IMR-90 (cell line): ENCODE data around the gene FNBP1L. TPM values are rescaled to one million over a fixed set of nuclear protein-coding genes. Genes with fewer than 3 reads are reported as not detected.

Experiments used
- ATAC-seq: fragments of 200-7000 bp; cut with Tn5 transposase; 2 replicates; pipeline ENCODE4 v1.9.1; 2020; ENCODE audit warnings: low read depth, mild to moderate bottlenecking, moderate library complexity
- BruUV-seq: library from RNA; stranded (reverse); fragments of 400-500 nt; replicated peaks from 2 replicates; lab custom pipeline; 2021; lab: Mats Ljungman, UMichigan
- CTCF ChIA-PET: fragments of 300-600 bp; formaldehyde crosslinking; extraction: SDS; loops from one replicate; lab custom pipeline; 2021; ENCODE audit warnings: antibody characterized with exemption; lab: Yijun Ruan, JAX
- POLR2A ChIA-PET: fragments of 300-600 bp; sonication (Branson Sonifier 250); formaldehyde crosslinking; loops from one replicate; lab custom pipeline; 2022; ENCODE audit warnings: antibody characterized with exemption; ENCODE audit not compliant: unreplicated experiment; lab: Charles Lee
- DNase-seq: peaks from one replicate; pipeline ENCODE4 v3.0.0; 2013
- H2AFZ ChIP-seq: replicated peaks from 2 replicates; pipeline ENCODE3; 2013; ENCODE audit warnings: low read length, mild to moderate bottlenecking; ENCODE audit not compliant: poor library complexity
- H2AK5ac ChIP-seq: 2 replicates; pipeline ENCODE4 v1.6.1; 2013; ENCODE audit warnings: low read depth, low read length, inconsistent platforms
- H2AK9ac ChIP-seq: replicated peaks from 2 replicates; pipeline ENCODE3; 2013; ENCODE audit warnings: mild to moderate bottlenecking, low read depth, low read length, moderate library complexity; ENCODE audit not compliant: poor library complexity
- H2BK120ac ChIP-seq: 2 replicates; pipeline ENCODE4 v1.6.1; 2013; ENCODE audit warnings: low read depth, low read length, inconsistent platforms
- H2BK15ac ChIP-seq: 3 replicates; pipeline ENCODE4 v1.6.1; 2013; ENCODE audit warnings: low read depth, low read length, inconsistent platforms
- H2BK20ac ChIP-seq: 2 replicates; pipeline ENCODE4 v1.6.1; 2013; ENCODE audit warnings: low read depth, mild to moderate bottlenecking, inconsistent platforms, low read length, moderate library complexity
- H2BK5ac ChIP-seq: 2 replicates; pipeline ENCODE4 v1.6.1; 2013; ENCODE audit warnings: mild to moderate bottlenecking, low read depth, low read length, inconsistent platforms; ENCODE audit not compliant: poor library complexity, severe bottlenecking
- H3K14ac ChIP-seq: replicated peaks from 2 replicates; pipeline ENCODE4 v1.6.1; 2013; ENCODE audit warnings: low read depth, low read length, inconsistent platforms
- H3K18ac ChIP-seq: 2 replicates; pipeline ENCODE4 v1.6.1; 2013; ENCODE audit warnings: low read depth, low read length, control low read depth
- H3K23ac ChIP-seq: 2 replicates; pipeline ENCODE4 v1.6.1; 2013; ENCODE audit warnings: low read depth, low read length, inconsistent platforms
- H3K27ac ChIP-seq: 2 replicates; pipeline ENCODE4 v1.5.1; 2013; ENCODE audit warnings: mild to moderate bottlenecking, control low read depth, low read length; ENCODE audit not compliant: insufficient read depth
- H3K27me3 ChIP-seq: 2 replicates; pipeline ENCODE4 v1.6.1; 2013; ENCODE audit warnings: low read length; ENCODE audit not compliant: control insufficient read depth, insufficient read depth
- H3K36me3 ChIP-seq: 2 replicates; pipeline ENCODE4 v1.6.1; 2013; ENCODE audit warnings: low read length, mixed read lengths; ENCODE audit not compliant: control insufficient read depth, insufficient read depth
- H3K4ac ChIP-seq: 2 replicates; pipeline ENCODE4 v1.6.1; 2013; ENCODE audit warnings: low read depth, low read length, inconsistent platforms
- H3K4me1 ChIP-seq: 2 replicates; pipeline ENCODE4 v1.6.1; 2013; ENCODE audit warnings: low read length, mixed read lengths; ENCODE audit not compliant: control insufficient read depth, insufficient read depth
- H3K4me2 ChIP-seq: 2 replicates; pipeline ENCODE4 v1.6.1; 2013; ENCODE audit warnings: low read depth, mild to moderate bottlenecking, control low read depth, low read length, moderate library complexity
- H3K4me3 ChIP-seq: 2 replicates; pipeline ENCODE4 v1.5.1; 2013; ENCODE audit warnings: low read depth, mild to moderate bottlenecking, control low read depth, low read length, moderate library complexity; ENCODE audit not compliant: insufficient read depth
- H3K56ac ChIP-seq: 2 replicates; pipeline ENCODE4 v1.6.1; 2013; ENCODE audit warnings: low read length, inconsistent platforms; ENCODE audit not compliant: insufficient read depth; ENCODE audit errors: extremely low read depth
- H3K79me1 ChIP-seq, 2 experiments: 2 replicates each; pipeline ENCODE4 v1.6.1; 2013; ENCODE audit warnings: low read length in 2 of 2, inconsistent platforms in 1 of 2, low read depth in 1 of 2
- H3K9ac ChIP-seq: 2 replicates; pipeline ENCODE4 v1.6.1; 2013; ENCODE audit warnings: low read depth, low read length, control low read depth
- H3K9me1 ChIP-seq: 2 replicates; pipeline ENCODE4 v1.6.1; 2013; ENCODE audit warnings: low read length, inconsistent platforms; ENCODE audit not compliant: insufficient read depth
- H3K9me3 ChIP-seq: 2 replicates; pipeline ENCODE4 v1.6.1; 2013; ENCODE audit warnings: low read length; ENCODE audit not compliant: control insufficient read depth, insufficient read depth
- H4K20me1 ChIP-seq: 2 replicates; pipeline ENCODE4 v1.6.1; 2013; ENCODE audit warnings: low read length, inconsistent platforms; ENCODE audit not compliant: insufficient read depth
- H4K5ac ChIP-seq: 2 replicates; pipeline ENCODE4 v1.6.1; 2013; ENCODE audit warnings: mild to moderate bottlenecking, low read depth, low read length, control low read depth
- H4K8ac ChIP-seq, 2 experiments: 2 replicates each; pipeline ENCODE4 v1.6.1; 2013; ENCODE audit warnings: low read depth in 2 of 2, low read length in 2 of 2, control low read depth in 1 of 2, inconsistent platforms in 1 of 2
- H4K91ac ChIP-seq: 2 replicates; pipeline ENCODE4 v1.6.1; 2013; ENCODE audit warnings: low read depth, low read length, inconsistent platforms; ENCODE audit not compliant: insufficient read depth
- BHLHE40 ChIP-seq: fragments of 150-350 bp; IDR thresholded peaks from 2 replicates; pipeline ENCODE4 v1.6.1; 2016; ENCODE audit warnings: mild to moderate bottlenecking, low read depth, low read length
- CEBPB ChIP-seq: IDR thresholded peaks from 2 replicates; pipeline ENCODE4 v1.6.1; 2012; ENCODE audit warnings: low read depth, low read length, improper control_type of control experiment
- CHD1 ChIP-seq: IDR thresholded peaks from 2 replicates; pipeline ENCODE4 v1.6.1; 2012; ENCODE audit warnings: low read depth, low read length, improper control_type of control experiment
- FOS ChIP-seq: fragments of 150-350 bp; IDR thresholded peaks from 2 replicates; pipeline ENCODE4 v1.6.1; 2016; ENCODE audit warnings: low read depth, low read length
- MAFK ChIP-seq: IDR thresholded peaks from 2 replicates; pipeline ENCODE4 v1.6.1; 2012; ENCODE audit warnings: low read depth, low read length, improper control_type of control experiment
- MAZ ChIP-seq: IDR thresholded peaks from 2 replicates; pipeline ENCODE4 v1.6.1; 2012; ENCODE audit warnings: low read depth, mild to moderate bottlenecking, low read length, improper control_type of control experiment, moderate library complexity, borderline replicate concordance
- MXI1 ChIP-seq: IDR thresholded peaks from 2 replicates; pipeline ENCODE4 v1.6.1; 2012; ENCODE audit warnings: low read depth, mild to moderate bottlenecking, low read length, moderate library complexity, borderline replicate concordance
- NFE2L2 ChIP-seq: fragments of 150-350 bp; IDR thresholded peaks from 2 replicates; pipeline ENCODE4 v1.6.1; 2016; ENCODE audit warnings: low read depth, mild to moderate bottlenecking, low read length
- POLR2A ChIP-seq: IDR thresholded peaks from 2 replicates; pipeline ENCODE4 v1.6.1; 2012; ENCODE audit warnings: mild to moderate bottlenecking, low read depth, low read length
- RAD21 ChIP-seq: IDR thresholded peaks from 2 replicates; pipeline ENCODE4 v1.6.1; 2012; ENCODE audit warnings: low read length, improper control_type of control experiment
- RCOR1 ChIP-seq: IDR thresholded peaks from 2 replicates; pipeline ENCODE4 v1.6.1; 2012; ENCODE audit warnings: mild to moderate bottlenecking, low read length, improper control_type of control experiment; ENCODE audit not compliant: insufficient replicate concordance
- RFX5 ChIP-seq: IDR thresholded peaks from 2 replicates; pipeline ENCODE4 v1.8.0; 2012; ENCODE audit warnings: low read depth, mild to moderate bottlenecking, low read length, moderate library complexity
- SMC3 ChIP-seq: fragments of 150-350 bp; IDR thresholded peaks from 2 replicates; pipeline ENCODE4 v1.6.1; 2016; ENCODE audit warnings: low read depth, mild to moderate bottlenecking, antibody characterized with exemption, low read length, moderate library complexity
- WGBS, 2 experiments: methylation state at CpG; one replicate each; pipeline versions ENCODE4 v1.1.5 to v1.1.7; 2013; ENCODE audit warnings: missing lambda C conversion rate in 2 of 2; ENCODE audit not compliant: insufficient read length in 1 of 2; ENCODE audit errors: extremely low coverage in 2 of 2; 5-methylcytosine and 5-hydroxymethylcytosine counted together
- dilution Hi-C: fragments of 300-500 bp; cut with HindIII; formaldehyde crosslinking; loops from one replicate; pipeline ENCODE4 v1.14.3; 2018; ENCODE audit warnings: low sequenced_read_pairs; ENCODE audit not compliant: unreplicated experiment
- in situ Hi-C: fragments of 300-500 bp; cut with MboI; formaldehyde crosslinking; loops from 3 replicates; pipeline ENCODE4 v1.14.3; 2019; ENCODE audit warnings: low sequenced_read_pairs, inconsistent platforms, mixed read lengths
- intact Hi-C: fragments of 100-400 bp; cut with micrococcal nuclease; formaldehyde crosslinking; loops from 2 replicates; pipeline ENCODE4 v1.10.0; 2022
- polyA plus RNA-seq, 3 experiments: library from polyadenylated mRNA; depleted of rRNA; stranded (reverse); fragments of >200 nt; gene quantifications; 2 replicates each; pipeline ENCODE4 v1.2.3, GENCODE V29; 2012; ENCODE audit warnings: low replicate concordance in 1 of 3
- total RNA-seq: library from RNA; depleted of rRNA; stranded (reverse); fragments of >200 nt; gene quantifications from 2 replicates; pipeline ENCODE4 v1.2.3, GENCODE V29; 2012
- TF ChIP-seq, protein P1 (sequence below): fragments of 150-350 bp; IDR thresholded peaks from 2 replicates; pipeline ENCODE4 v1.6.1; 2016; ENCODE audit warnings: low read depth, mild to moderate bottlenecking, low read length, moderate library complexity, borderline replicate concordance
- TF ChIP-seq, protein P2 (sequence below): fragments of 150-350 bp; IDR thresholded peaks from 2 replicates; pipeline ENCODE4 v1.6.1; 2017; ENCODE audit warnings: mild to moderate bottlenecking, antibody characterized with exemption, low read length, low read depth
- TF ChIP-seq, protein P3 (sequence below): conservative IDR thresholded peaks from 2 replicates; pipeline ENCODE4 v1.5.1; 2012; ENCODE audit warnings: mild to moderate bottlenecking, low read depth, low read length, improper control_type of control experiment

Gene FNBP1L
- total and polyA plus RNA-seq, 2 of the 4 experiments (the other 2 are of a cell fraction), result 9.3 to 15.2 TPM

DNA sequence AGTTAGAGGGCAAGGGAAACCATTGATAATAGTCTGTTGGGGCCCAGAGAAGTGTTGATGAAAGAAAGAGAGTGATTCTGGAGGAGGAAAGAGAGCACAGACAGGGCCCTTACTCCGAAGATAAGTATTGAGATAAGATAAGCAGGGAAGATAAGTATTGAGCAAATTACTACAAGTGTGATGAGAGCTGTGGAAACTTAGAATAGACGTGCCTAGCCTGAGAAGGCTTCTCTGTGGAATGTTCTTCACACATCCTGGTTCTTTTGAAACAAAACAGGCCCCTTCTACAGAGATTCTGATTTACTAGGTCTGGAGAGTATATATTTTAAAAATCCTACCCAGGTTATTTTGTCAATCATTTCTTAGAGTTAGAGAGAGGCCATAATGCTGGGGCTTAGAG, 26.4 kb downstream of the FNBP1L start:
- no peak overlapping the region for H2BK20ac ChIP-seq
- H2AFZ ChIP-seq, result no peak overlapping the region
- H4K5ac ChIP-seq, result no peak overlapping the region
- TF ChIP-seq MAZ (no peak), FOS (no peak), RFX5 (no peak), CEBPB (no peak), RAD21 (no peak), NFE2L2 (no peak), MAFK (no peak), RCOR1 (no peak), CHD1 (no peak), BHLHE40 (no peak), POLR2A (no peak), MXI1 (no peak), SMC3 (no peak)
- TF ChIP-seq, protein P1, sequence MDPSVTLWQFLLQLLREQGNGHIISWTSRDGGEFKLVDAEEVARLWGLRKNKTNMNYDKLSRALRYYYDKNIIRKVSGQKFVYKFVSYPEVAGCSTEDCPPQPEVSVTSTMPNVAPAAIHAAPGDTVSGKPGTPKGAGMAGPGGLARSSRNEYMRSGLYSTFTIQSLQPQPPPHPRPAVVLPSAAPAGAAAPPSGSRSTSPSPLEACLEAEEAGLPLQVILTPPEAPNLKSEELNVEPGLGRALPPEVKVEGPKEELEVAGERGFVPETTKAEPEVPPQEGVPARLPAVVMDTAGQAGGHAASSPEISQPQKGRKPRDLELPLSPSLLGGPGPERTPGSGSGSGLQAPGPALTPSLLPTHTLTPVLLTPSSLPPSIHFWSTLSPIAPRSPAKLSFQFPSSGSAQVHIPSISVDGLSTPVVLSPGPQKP, result no peak
- TF ChIP-seq, protein P2, sequence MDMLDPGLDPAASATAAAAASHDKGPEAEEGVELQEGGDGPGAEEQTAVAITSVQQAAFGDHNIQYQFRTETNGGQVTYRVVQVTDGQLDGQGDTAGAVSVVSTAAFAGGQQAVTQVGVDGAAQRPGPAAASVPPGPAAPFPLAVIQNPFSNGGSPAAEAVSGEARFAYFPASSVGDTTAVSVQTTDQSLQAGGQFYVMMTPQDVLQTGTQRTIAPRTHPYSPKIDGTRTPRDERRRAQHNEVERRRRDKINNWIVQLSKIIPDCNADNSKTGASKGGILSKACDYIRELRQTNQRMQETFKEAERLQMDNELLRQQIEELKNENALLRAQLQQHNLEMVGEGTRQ, result no peak
- TF ChIP-seq, protein P3, sequence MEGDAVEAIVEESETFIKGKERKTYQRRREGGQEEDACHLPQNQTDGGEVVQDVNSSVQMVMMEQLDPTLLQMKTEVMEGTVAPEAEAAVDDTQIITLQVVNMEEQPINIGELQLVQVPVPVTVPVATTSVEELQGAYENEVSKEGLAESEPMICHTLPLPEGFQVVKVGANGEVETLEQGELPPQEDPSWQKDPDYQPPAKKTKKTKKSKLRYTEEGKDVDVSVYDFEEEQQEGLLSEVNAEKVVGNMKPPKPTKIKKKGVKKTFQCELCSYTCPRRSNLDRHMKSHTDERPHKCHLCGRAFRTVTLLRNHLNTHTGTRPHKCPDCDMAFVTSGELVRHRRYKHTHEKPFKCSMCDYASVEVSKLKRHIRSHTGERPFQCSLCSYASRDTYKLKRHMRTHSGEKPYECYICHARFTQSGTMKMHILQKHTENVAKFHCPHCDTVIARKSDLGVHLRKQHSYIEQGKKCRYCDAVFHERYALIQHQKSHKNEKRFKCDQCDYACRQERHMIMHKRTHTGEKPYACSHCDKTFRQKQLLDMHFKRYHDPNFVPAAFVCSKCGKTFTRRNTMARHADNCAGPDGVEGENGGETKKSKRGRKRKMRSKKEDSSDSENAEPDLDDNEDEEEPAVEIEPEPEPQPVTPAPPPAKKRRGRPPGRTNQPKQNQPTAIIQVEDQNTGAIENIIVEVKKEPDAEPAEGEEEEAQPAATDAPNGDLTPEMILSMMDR, result no peak
- H3K4me1 ChIP-seq, result no peaks in the 10 kb centered on the region
- H2AK9ac ChIP-seq, result no peak overlapping the region
- H3K27me3 ChIP-seq, result no peaks in the 10 kb centered on the region
- ChIA-PET CTCF (interaction anchor here (1.1 kb wide), 1 partner anchor 8 kb away, joined by 3 read pairs; no protein-coding TSS in a partner anchor), POLR2A (no interaction called here)
- H3K23ac ChIP-seq, result no peak overlapping the region
- no peak for DNase-seq
- H3K9me3 ChIP-seq, result peaks cover 6% of the 10 kb centered on the region
- H2BK120ac ChIP-seq, result no peak overlapping the region
- dilution Hi-C loops (no loop called here), in situ Hi-C loops (loop anchor here (25.0 kb wide), 1 partner anchor 88 kb away; no protein-coding TSS in a partner anchor), intact Hi-C loops (no loop called here)
- no peak overlapping the region for H2BK15ac ChIP-seq
- peaks cover 3% of the 10 kb centered on the region; the same call in 1 of the 2 replicates for H4K20me1 ChIP-seq
- no peaks in the 10 kb centered on the region for H3K36me3 ChIP-seq
- no TSS peak for BruUV-seq
- no peak overlapping the region for H2BK5ac ChIP-seq
- H3K4me3 ChIP-seq, result no peak overlapping the region
- H4K8ac ChIP-seq, result no peak overlapping the region
- no peak overlapping the region for H4K91ac ChIP-seq
- no peak for ATAC-seq
- H2AK5ac ChIP-seq, result no peak overlapping the region
- no CpG with 5 or more reads among the region's 2 CpGs for WGBS, 2 experiments
- H3K4me2 ChIP-seq, result no peak overlapping the region
- no peak overlapping the region for H3K14ac ChIP-seq
- peaks cover 18 to 21% of the 10 kb centered on the region in 2 experiments for H3K79me1 ChIP-seq
- H3K9ac ChIP-seq, result no peak overlapping the region
- H3K4ac ChIP-seq, result no peak overlapping the region
- no peak overlapping the region for H3K18ac ChIP-seq
- no peak overlapping the region for H3K27ac ChIP-seq
- no peak overlapping the region for H3K56ac ChIP-seq
- no peaks in the 10 kb centered on the region for H3K9me1 ChIP-seq
